Neural cell (in vitro differentiated cells): Measurements from ENCODE around the gene CDH4. TPM values are rescaled to one million over a fixed set of nuclear protein-coding genes. Genes with fewer than 3 reads are reported as not detected.

Experiments used
- H2AFZ ChIP-seq: fragments of 200-600, 300-800 bp; sonication (generic), shearing (Covaris generic); 2 replicates; pipeline ENCODE4 v1.6.0; 2014; ENCODE audit warnings: low read depth, mild to moderate bottlenecking, antibody characterized with exemption, low read length, moderate library complexity
- H3F3A ChIP-seq: fragments of 200-600 bp; shearing (Covaris generic); 2 replicates; pipeline ENCODE4 v1.6.1; 2016; ENCODE audit warnings: mild to moderate bottlenecking, moderate library complexity, mixed read lengths, antibody characterized with exemption, low read length; ENCODE audit not compliant: insufficient read depth, poor library complexity, severe bottlenecking
- H3K27ac ChIP-seq: fragments of 200-600, 300-800 bp; sonication (generic), shearing (Covaris generic); 2 replicates; pipeline ENCODE4 v1.5.1; 2014; ENCODE audit warnings: mild to moderate bottlenecking, low read length, moderate library complexity
- H3K27me3 ChIP-seq: fragments of 300-800, 200-600 bp; sonication (generic), shearing (Covaris generic); 2 replicates; pipeline ENCODE4 v1.6.0; 2014; ENCODE audit warnings: mild to moderate bottlenecking, low read depth, low read length, moderate library complexity; ENCODE audit not compliant: insufficient read depth
- H3K36me3 ChIP-seq: fragments of 300-800, 200-600 bp; sonication (generic), shearing (Covaris generic); 2 replicates; pipeline ENCODE4 v1.5.1; 2014; ENCODE audit warnings: mild to moderate bottlenecking, antibody characterized with exemption, low read length, moderate library complexity; ENCODE audit not compliant: insufficient read depth
- H3K4me2 ChIP-seq: fragments of 300-800, 200-600 bp; sonication (generic), shearing (Covaris generic); 2 replicates; pipeline ENCODE4 v1.6.0; 2014; ENCODE audit warnings: mild to moderate bottlenecking, low read length
- H3K4me3 ChIP-seq: fragments of 300-800, 200-600 bp; sonication (generic), shearing (Covaris generic); 2 replicates; pipeline ENCODE4 v1.5.1; 2014; ENCODE audit warnings: mild to moderate bottlenecking, low read length, moderate library complexity
- H3K79me2 ChIP-seq: fragments of 200-600 bp; shearing (Covaris generic); replicated peaks from 2 replicates; pipeline ENCODE4 v1.6.0; 2014; ENCODE audit warnings: mild to moderate bottlenecking, low read length, moderate library complexity; ENCODE audit not compliant: insufficient read depth
- H3K9ac ChIP-seq: fragments of 300-800, 200-600 bp; sonication (generic), shearing (Covaris generic); 2 replicates; pipeline ENCODE4 v1.6.1; 2016; ENCODE audit warnings: mild to moderate bottlenecking, low read length, mixed read lengths
- H3K9me2 ChIP-seq: fragments of 200-600 bp; shearing (Covaris generic); 2 replicates; pipeline ENCODE4 v1.6.1; 2016; ENCODE audit warnings: mild to moderate bottlenecking, low read length, mixed read lengths; ENCODE audit not compliant: insufficient read depth
- H3K9me3 ChIP-seq: fragments of 200-600, 300-800 bp; sonication (generic), shearing (Covaris generic); 2 replicates; pipeline ENCODE4 v1.6.1; 2016; ENCODE audit warnings: mild to moderate bottlenecking, mixed run types, low read length, moderate library complexity, mixed read lengths
- H4K20me1 ChIP-seq: fragments of 200-600 bp; shearing (Covaris generic); 2 replicates; pipeline ENCODE4 v1.6.1; 2016; ENCODE audit warnings: mild to moderate bottlenecking, mixed run types; ENCODE audit not compliant: insufficient read depth
- CTCF ChIP-seq: fragments of 450-650 bp; IDR thresholded peaks from 2 replicates; pipeline ENCODE4 v1.5.1; 2014; ENCODE audit warnings: antibody characterized with exemption, mild to moderate bottlenecking, moderate library complexity; ENCODE audit not compliant: poor library complexity, severe bottlenecking
- EP300 ChIP-seq: fragments of 450-650 bp; conservative IDR thresholded peaks from 2 replicates; pipeline ENCODE4 v1.6.1; 2014; ENCODE audit warnings: antibody characterized with exemption, mild to moderate bottlenecking, moderate library complexity; ENCODE audit not compliant: poor library complexity, severe bottlenecking
- EZH2 ChIP-seq: fragments of 200-600, 300-800 bp; shearing (Covaris generic), sonication (generic); IDR thresholded peaks from 2 replicates; pipeline ENCODE4 v1.6.1; 2014; ENCODE audit warnings: antibody characterized with exemption, low read length, borderline replicate concordance, mild to moderate bottlenecking; ENCODE audit not compliant: insufficient read depth, poor library complexity, severe bottlenecking
- MXI1 ChIP-seq: fragments of 450-650 bp; conservative IDR thresholded peaks from 2 replicates; pipeline ENCODE4 v1.6.1; 2014; ENCODE audit warnings: antibody characterized with exemption, mild to moderate bottlenecking; ENCODE audit not compliant: poor library complexity, severe bottlenecking
- POLR2AphosphoS5 ChIP-seq: IDR thresholded peaks from 2 replicates; pipeline ENCODE4 v1.6.1; 2012
- RAD21 ChIP-seq: fragments of 450-650 bp; conservative IDR thresholded peaks from 2 replicates; pipeline ENCODE4 v1.6.1; 2014; ENCODE audit warnings: antibody characterized with exemption, mild to moderate bottlenecking, moderate library complexity
- REST ChIP-seq: IDR thresholded peaks from 2 replicates; pipeline ENCODE4 v1.6.1; 2012; ENCODE audit warnings: borderline replicate concordance
- SMC3 ChIP-seq: fragments of 450-650 bp; conservative IDR thresholded peaks from 2 replicates; pipeline ENCODE4 v1.6.1; 2014; ENCODE audit warnings: antibody characterized with exemption, mild to moderate bottlenecking, moderate library complexity; ENCODE audit not compliant: poor library complexity
- TAF1 ChIP-seq: IDR thresholded peaks from 2 replicates; pipeline ENCODE4 v1.6.1; 2012; ENCODE audit warnings: low read depth
- polyA plus RNA-seq: library from polyadenylated mRNA; depleted of rRNA; stranded (reverse); fragments of >200 nt; gene quantifications from 2 replicates; pipeline ENCODE4 v1.2.3, GENCODE V29; 2014

The CDH4 gene
- polyA plus RNA-seq, 1 donor from 2014 or later: 24.6 TPM

GRCh38 chr20:61522498-61523090 is 270.5 kb downstream of the CDH4 start:
- no peaks in the 10 kb centered on the region for H3K9me2 ChIP-seq
- H3K36me3 ChIP-seq: no peaks in the 10 kb centered on the region
- no peak overlapping the region for H3K9ac ChIP-seq
- no peak overlapping the region for H3K4me2 ChIP-seq
- H3K9me3 ChIP-seq: no peaks in the 10 kb centered on the region
- H3K79me2 ChIP-seq: no peaks in the 10 kb centered on the region
- H3K27me3 ChIP-seq: no peaks in the 10 kb centered on the region
- no peak overlapping the region for H3K27ac ChIP-seq
- TF ChIP-seq SMC3 (no peak), RAD21 (no peak), MXI1 (no peak), REST (no peak), TAF1 (no peak), EZH2 (no peak), POLR2AphosphoS5 (no peak), CTCF (no peak), EP300 (no peak)
- H3K4me3 ChIP-seq: no peak overlapping the region
- H4K20me1 ChIP-seq: no peaks in the 10 kb centered on the region
- no peaks in the 10 kb centered on the region for H3F3A ChIP-seq
- no peak overlapping the region for H2AFZ ChIP-seq

GRCh38 chr20:61523145-61523544 is 271.1 kb downstream of the CDH4 start:
- TF ChIP-seq EZH2: no peak
- TF ChIP-seq MXI1: no peak
- no peak for TF ChIP-seq TAF1
- TF ChIP-seq EP300: no peak
- TF ChIP-seq SMC3: no peak
- no peak for TF ChIP-seq RAD21
- TF ChIP-seq CTCF: no peak
- TF ChIP-seq POLR2AphosphoS5: no peak
- TF ChIP-seq REST: no peak
- H4K20me1 ChIP-seq: no peaks in the 10 kb centered on the region
- no peaks in the 10 kb centered on the region for H3F3A ChIP-seq
- H3K9me2 ChIP-seq: no peaks in the 10 kb centered on the region
- H3K27ac ChIP-seq: no peak overlapping the region
- H3K9me3 ChIP-seq: no peaks in the 10 kb centered on the region
- H3K79me2 ChIP-seq: no peaks in the 10 kb centered on the region
- no peak overlapping the region for H3K4me3 ChIP-seq
- no peaks in the 10 kb centered on the region for H3K36me3 ChIP-seq
- no peaks in the 10 kb centered on the region for H3K27me3 ChIP-seq
- no peak overlapping the region for H3K9ac ChIP-seq
- H3K4me2 ChIP-seq: no peak overlapping the region
- no peak overlapping the region for H2AFZ ChIP-seq
